Measurements from ENCODE around the gene WDR38.
"Not testable (repeated sequence)": the region's sequence is repeated elsewhere in the genome, so short reads cannot be mapped to it uniquely, and the experiment has no call there.

WDR38 gene

GRCh38 chr9:124834591-124834990 lies 18.7 kb upstream of the WDR38 start:
- no peak for DNase-seq

- DNase-seq: no peak
Measured at GRCh38 chr9:124835026-124835557, 18.2 kb upstream of the WDR38 start.

- DNase-seq: not testable (repeated sequence)
Measured at GRCh38 chr9:124838132-124838531, 15.1 kb upstream of the WDR38 start.

- not testable (repeated sequence) for DNase-seq
Measured at GRCh38 chr9:124838567-124839275, 14.5 kb upstream of the WDR38 start.

- no peak for DNase-seq
Measured at GRCh38 chr9:124839612-124840299, 13.5 kb upstream of the WDR38 start.

GRCh38 chr9:124840300-124840833 lies 12.9 kb upstream of the WDR38 start:
- DNase-seq: no peak

- DNase-seq: no peak
Measured at GRCh38 chr9:124841075-124841821, 12.0 kb upstream of the WDR38 start.

- DNase-seq: no peak
Measured at GRCh38 chr9:124843456-124844034, 9.7 kb upstream of the WDR38 start.

GRCh38 chr9:124844291-124844690 lies 9.0 kb upstream of the WDR38 start:
- DNase-seq: no peak

- DNase-seq: not testable (repeated sequence)
Measured at GRCh38 chr9:124846467-124846866, 6.8 kb upstream of the WDR38 start.

GRCh38 chr9:124846969-124847368 lies 6.3 kb upstream of the WDR38 start:
- no peak for DNase-seq

GRCh38 chr9:124849801-124850200 lies 3.5 kb upstream of the WDR38 start:
- DNase-seq: no peak

GRCh38 chr9:124852121-124852828 lies 985 bp upstream of the WDR38 start:
- no peak for DNase-seq

- DNase-seq: no peak
Measured at GRCh38 chr9:124853605-124854143, 414 bp downstream of the WDR38 start.

- DNase-seq: no peak
Measured at GRCh38 chr9:124854161-124854560, 901 bp downstream of the WDR38 start.

- DNase-seq: no peak
Measured at GRCh38 chr9:124854822-124855221, 1.6 kb downstream of the WDR38 start.

- DNase-seq: no peak
Measured at GRCh38 chr9:124855566-124855943, 2.3 kb downstream of the WDR38 start.

- DNase-seq: no peak
Measured at GRCh38 chr9:124855944-124856765, 2.9 kb downstream of the WDR38 start.

GRCh38 chr9:124857533-124858162 lies 4.4 kb downstream of the WDR38 start:
- no peak for DNase-seq

- no peak for DNase-seq
Measured at GRCh38 chr9:124858330-124859046, 5.2 kb downstream of the WDR38 start.
